Suprapubic skin (tissue), 4 donors: ENCODE results near the gene LYRM4. TPM values are rescaled to one million over a fixed set of nuclear protein-coding genes. Genes with fewer than 3 reads are reported as not detected.

Source experiments
- DNase-seq, 2 donors: peaks; one replicate each; pipeline ENCODE4 v3.0.0-alpha.2; 2019; ENCODE audit warnings: low spot score in 2 of 2
- H3K27ac ChIP-seq: fragments of 200-600 bp; sonication (generic); one replicate; pipeline ENCODE4 v1.5.1; 2019
- H3K27me3 ChIP-seq: fragments of 200-600 bp; sonication (generic); one replicate; pipeline ENCODE4 v1.5.1; 2019
- H3K36me3 ChIP-seq: fragments of 200-600 bp; sonication (generic); one replicate; pipeline ENCODE4 v1.5.1; 2019
- H3K4me1 ChIP-seq: fragments of 200-600 bp; sonication (generic); one replicate; pipeline ENCODE4 v1.5.1; 2019
- H3K4me3 ChIP-seq: fragments of 200-600 bp; sonication (generic); one replicate; pipeline ENCODE4 v1.5.1; 2019; ENCODE audit warnings: mild to moderate bottlenecking
- H3K9me3 ChIP-seq: fragments of 200-600 bp; sonication (generic); one replicate; pipeline ENCODE4 v1.5.1; 2019
- EP300 ChIP-seq: sonication (generic); formaldehyde crosslinking; IDR thresholded peaks from one replicate; pipeline ENCODE4 v1.6.1; 2017; ENCODE audit warnings: antibody characterized with exemption
- POLR2A ChIP-seq, 2 donors: fragments of 450-650 bp; IDR thresholded peaks; one replicate each; pipeline ENCODE4 v1.6.1; 2017; ENCODE audit warnings: antibody characterized with exemption in 2 of 2, mild to moderate bottlenecking in 2 of 2, moderate library complexity in 2 of 2
- POLR2AphosphoS5 ChIP-seq, 3 donors: sonication (generic); formaldehyde crosslinking; IDR thresholded peaks; one replicate each; pipeline ENCODE4 v1.6.1; 2017; ENCODE audit warnings: antibody characterized with exemption in 3 of 3
- WGBS: methylation state at CpG from one replicate; pipeline ENCODE4 v1.1.5; 2018; 5-methylcytosine and 5-hydroxymethylcytosine counted together
- total RNA-seq, 4 donors: library from RNA; depleted of rRNA; stranded (reverse); fragments of >200 nt; gene quantifications; one replicate each; pipeline ENCODE4 v1.1.0, GENCODE V29; 2016
- TF ChIP-seq, protein P1 (sequence below), 2 donors: fragments of 200-600 bp in 1 of 2; fragments of 450-650 bp in 1 of 2; sonication (generic) in 1 of 2; IDR thresholded peaks; one replicate each; pipeline ENCODE4 v1.5.1; 2016 to 2019; ENCODE audit warnings: antibody characterized with exemption in 2 of 2, mild to moderate bottlenecking in 1 of 2, moderate library complexity in 1 of 2

The LYRM4 gene
- total RNA-seq, 4 donors from 2014 or later, result 16.1 to 37.5 (median 19.6) TPM

- WGBS, result 96% methylated on average over 7 of the region's 7 CpGs
- TF ChIP-seq EP300 (no peak), POLR2AphosphoS5 (IDR thresholded peaks at IDR 0.05) (no peak)
- Histone ChIP-seq H3K27ac (no peak overlapping the region), H3K4me1 (no peaks in the 10 kb centered on the region), H3K4me3 (no peak overlapping the region), H3K27me3 (no peaks in the 10 kb centered on the region), H3K36me3 (no peaks in the 10 kb centered on the region), H3K9me3 (no peaks in the 10 kb centered on the region)
- peak; percentile 18 to 35 for DNase-seq
Observed at GRCh38 chr6:5100806-5101205, 159.9 kb downstream of the LYRM4 start.

GRCh38 chr6:5099537-5099936 lies 161.2 kb downstream of the LYRM4 start:
- peak; percentile 4 to 11 for DNase-seq
- 96% methylated on average over 3 of the region's 3 CpGs for WGBS
- H3K4me1 ChIP-seq, result no peaks in the 10 kb centered on the region
- no peak overlapping the region for H3K27ac ChIP-seq
- no peak overlapping the region for H3K4me3 ChIP-seq
- no peaks in the 10 kb centered on the region for H3K27me3 ChIP-seq
- H3K36me3 ChIP-seq, result no peaks in the 10 kb centered on the region
- TF ChIP-seq, protein P1, sequence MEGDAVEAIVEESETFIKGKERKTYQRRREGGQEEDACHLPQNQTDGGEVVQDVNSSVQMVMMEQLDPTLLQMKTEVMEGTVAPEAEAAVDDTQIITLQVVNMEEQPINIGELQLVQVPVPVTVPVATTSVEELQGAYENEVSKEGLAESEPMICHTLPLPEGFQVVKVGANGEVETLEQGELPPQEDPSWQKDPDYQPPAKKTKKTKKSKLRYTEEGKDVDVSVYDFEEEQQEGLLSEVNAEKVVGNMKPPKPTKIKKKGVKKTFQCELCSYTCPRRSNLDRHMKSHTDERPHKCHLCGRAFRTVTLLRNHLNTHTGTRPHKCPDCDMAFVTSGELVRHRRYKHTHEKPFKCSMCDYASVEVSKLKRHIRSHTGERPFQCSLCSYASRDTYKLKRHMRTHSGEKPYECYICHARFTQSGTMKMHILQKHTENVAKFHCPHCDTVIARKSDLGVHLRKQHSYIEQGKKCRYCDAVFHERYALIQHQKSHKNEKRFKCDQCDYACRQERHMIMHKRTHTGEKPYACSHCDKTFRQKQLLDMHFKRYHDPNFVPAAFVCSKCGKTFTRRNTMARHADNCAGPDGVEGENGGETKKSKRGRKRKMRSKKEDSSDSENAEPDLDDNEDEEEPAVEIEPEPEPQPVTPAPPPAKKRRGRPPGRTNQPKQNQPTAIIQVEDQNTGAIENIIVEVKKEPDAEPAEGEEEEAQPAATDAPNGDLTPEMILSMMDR (IDR thresholded peaks at IDR 0.05), result no peak
- TF ChIP-seq POLR2AphosphoS5 (IDR thresholded peaks at IDR 0.05) (no peak), EP300 (no peak), POLR2A (IDR thresholded peaks at IDR 0.05) (no peak)
- H3K9me3 ChIP-seq, result no peaks in the 10 kb centered on the region

DNA sequence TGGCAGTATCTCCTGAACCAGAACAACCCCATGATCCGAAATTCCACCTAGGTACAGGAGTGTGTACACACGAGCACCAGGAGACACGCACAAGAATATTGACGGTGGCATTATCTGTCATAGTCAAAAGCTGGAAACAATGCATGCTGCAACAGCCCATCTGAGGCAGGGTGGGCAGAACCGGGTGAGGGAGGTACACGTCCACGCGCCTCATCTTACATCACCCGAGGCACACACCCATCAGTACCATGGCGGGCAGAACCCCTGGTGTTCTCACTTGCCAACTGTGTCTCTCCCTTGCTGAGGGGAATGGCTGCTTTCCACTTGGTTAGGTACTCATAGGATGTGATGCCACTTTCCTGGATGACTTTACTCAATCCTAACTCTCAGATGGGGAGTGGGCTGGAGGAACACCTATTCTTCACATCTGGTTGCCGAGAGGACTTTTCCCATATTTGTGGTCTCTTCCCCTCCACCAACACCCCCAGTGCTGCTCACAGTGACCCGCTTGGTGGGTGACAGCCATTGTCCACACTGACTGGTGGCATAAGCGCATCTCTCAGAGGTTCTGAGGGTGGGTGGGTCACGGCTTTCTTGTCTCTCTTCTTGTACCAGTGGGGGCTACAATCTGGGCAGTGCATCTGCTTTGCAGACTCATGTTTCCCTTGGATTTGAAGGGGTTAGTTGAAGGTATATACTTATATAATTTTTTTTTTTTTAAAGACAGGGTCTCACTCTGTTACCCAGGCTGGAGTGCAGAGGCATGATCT lies 162.1 kb downstream of the LYRM4 start:
- Histone ChIP-seq H3K27ac (no peak overlapping the region), H3K9me3 (no peaks in the 10 kb centered on the region), H3K4me1 (no peaks in the 10 kb centered on the region), H3K27me3 (no peaks in the 10 kb centered on the region), H3K4me3 (no peak overlapping the region), H3K36me3 (no peaks in the 10 kb centered on the region)
- DNase-seq, result peak; percentile 36 to 63
- WGBS, result 85% methylated on average over 14 of the region's 14 CpGs
- TF ChIP-seq, protein P1 (IDR thresholded peaks at IDR 0.05), result no peak
- TF ChIP-seq POLR2A (IDR thresholded peaks at IDR 0.05) (no peak), EP300 (no peak), POLR2AphosphoS5 (IDR thresholded peaks at IDR 0.05) (no peak)

GRCh38 chr6:5096482-5096881 lies 164.3 kb downstream of the LYRM4 start:
- TF ChIP-seq POLR2A (IDR thresholded peaks at IDR 0.05) (no peak), EP300 (no peak), POLR2AphosphoS5 (IDR thresholded peaks at IDR 0.05) (no peak)
- TF ChIP-seq, protein P1 (IDR thresholded peaks at IDR 0.05), result no peak
- Histone ChIP-seq H3K9me3 (no peaks in the 10 kb centered on the region), H3K4me3 (no peak overlapping the region), H3K4me1 (no peaks in the 10 kb centered on the region), H3K27me3 (no peaks in the 10 kb centered on the region), H3K27ac (no peak overlapping the region), H3K36me3 (no peaks in the 10 kb centered on the region)
- WGBS, result 76% methylated on average over 2 of the region's 2 CpGs
- peak in 1 of 2 donors; percentile 29 for DNase-seq

DNA sequence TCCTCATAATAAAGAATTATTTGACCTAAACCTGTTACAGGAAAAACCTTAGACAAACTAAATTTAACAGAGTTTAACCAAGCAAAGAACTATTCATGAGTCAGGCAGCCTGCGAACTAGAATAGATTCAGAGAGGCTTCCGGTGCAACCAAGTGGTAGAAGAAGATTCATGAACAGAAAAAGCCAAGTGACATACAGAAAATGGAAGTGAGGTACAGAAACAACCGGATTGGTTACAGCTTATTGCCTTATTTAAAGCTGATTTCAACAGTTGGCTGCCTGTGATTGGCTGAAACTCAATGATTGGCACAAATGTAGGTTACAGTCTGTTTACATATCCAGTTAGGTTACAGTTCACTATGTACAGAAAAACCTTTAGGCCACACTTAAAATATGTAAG lies 165.5 kb downstream of the LYRM4 start:
- no peaks in the 10 kb centered on the region for H3K9me3 ChIP-seq
- H3K27me3 ChIP-seq, result no peaks in the 10 kb centered on the region
- no peak overlapping the region for H3K4me3 ChIP-seq
- no peaks in the 10 kb centered on the region for H3K4me1 ChIP-seq
- WGBS, result 81% methylated on average over 3 of the region's 3 CpGs
- TF ChIP-seq POLR2AphosphoS5 (IDR thresholded peaks at IDR 0.05), result no peak
- TF ChIP-seq POLR2A (IDR thresholded peaks at IDR 0.05), result no peak
- TF ChIP-seq, protein P1 (IDR thresholded peaks at IDR 0.05), result no peak
- TF ChIP-seq EP300, result no peak
- DNase-seq, result no peak
- no peak overlapping the region for H3K27ac ChIP-seq
- H3K36me3 ChIP-seq, result no peaks in the 10 kb centered on the region
